GM21423 (cell line): ENCODE results near the gene GPAT3.

ENCODE experiments used
- ATAC-seq: cut with Tn5 transposase; IDR thresholded peaks from one replicate; pipeline ENCODE4 v1.9.1; 2021; ENCODE audit warnings: mild to moderate bottlenecking, moderate library complexity; ENCODE audit not compliant: unreplicated experiment

Gene GPAT3

DNA sequence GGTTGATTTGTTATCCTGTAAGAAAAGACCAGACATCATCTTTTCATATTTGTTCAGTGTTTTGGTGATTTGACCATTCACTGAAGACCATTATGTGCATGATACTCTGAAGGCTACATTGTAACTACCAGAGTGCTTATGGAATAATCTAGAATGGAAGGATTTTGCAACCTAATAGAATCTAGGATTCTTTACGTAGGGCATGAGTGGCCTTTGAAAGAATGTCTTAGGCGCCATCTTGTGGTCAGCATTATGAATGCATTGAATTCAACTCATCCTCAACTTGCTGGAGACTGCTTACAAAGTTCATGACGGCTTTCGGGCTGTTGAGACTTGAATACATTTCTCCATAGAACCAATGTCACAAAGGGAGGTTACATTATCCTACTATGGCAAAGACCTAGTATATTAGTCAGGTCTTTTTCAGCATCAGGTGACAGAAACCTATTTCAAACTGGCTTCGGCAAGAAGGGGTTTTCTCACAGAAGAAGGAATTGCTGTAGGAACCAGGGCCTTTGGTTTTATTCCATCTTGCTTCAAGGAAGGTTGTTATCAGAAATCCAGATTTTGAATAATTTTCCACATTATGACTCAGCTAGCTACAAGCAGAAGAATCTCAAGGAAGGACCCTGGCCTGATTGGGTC, 104.1 kb downstream of the GPAT3 start:
- peak; percentile 55 for ATAC-seq

DNA sequence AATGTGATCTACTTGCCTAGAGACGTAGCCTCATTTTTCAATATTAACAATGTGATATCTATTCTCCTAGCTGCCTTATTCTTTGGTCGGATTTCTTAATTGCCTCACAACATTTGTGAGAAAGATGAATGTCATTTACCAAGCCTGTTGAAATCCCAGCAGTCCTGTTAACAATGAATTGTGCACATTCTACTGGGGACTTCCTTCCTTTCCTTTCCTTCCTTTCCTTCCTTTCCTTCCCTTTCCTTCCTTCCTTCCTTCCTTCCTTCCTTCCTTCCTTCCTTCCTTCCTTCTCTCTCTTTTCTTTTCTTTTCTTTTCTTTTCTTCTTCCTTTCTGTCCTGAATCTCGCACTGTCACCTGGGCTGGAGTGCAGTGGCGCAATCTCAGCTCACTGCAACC, 107.1 kb downstream of the GPAT3 start:
- ATAC-seq = no peak

DNA sequence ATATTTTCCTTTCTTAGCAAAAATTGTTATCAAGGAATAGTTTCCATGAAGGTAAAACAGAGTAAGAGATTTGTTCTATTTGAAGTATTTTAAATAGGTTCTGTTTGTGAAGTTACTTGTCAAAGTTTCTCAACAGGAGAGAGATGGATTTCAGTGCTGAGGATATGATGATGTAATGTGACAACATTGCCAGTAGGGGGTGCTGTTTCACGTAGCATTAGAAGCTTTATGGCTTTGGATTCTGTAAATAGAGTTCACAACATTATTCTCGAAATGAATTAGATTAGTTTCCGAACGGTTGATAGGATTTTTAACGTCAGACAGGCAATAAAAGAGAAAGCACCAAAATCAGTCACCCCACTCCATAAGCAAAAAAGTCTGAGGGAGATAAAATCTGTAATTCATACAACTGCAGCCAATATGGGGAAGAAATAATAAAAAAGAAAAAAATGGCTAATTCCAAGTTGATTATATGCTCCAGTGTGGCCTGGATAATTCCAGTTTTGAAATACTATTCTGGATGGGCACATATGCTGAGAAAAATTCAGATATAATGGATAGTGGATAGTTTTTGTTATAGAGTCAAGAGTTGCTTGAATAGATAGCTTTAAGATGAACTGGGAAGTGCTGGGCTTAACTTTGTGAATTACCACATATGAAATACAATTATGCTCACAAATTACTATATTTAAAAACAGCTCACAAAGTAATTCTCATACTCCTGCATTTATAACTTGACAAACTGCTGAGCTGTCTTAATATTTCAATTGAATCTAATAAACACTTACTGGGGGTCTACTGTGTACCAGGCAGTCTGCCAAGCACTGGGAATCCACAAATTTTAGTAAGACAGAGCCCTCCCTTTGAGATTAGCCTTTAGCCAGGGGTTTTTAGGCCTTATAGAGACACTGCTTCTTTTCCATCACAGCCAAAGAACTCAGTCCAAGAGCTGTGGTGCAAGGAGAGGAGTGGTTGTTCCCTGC, 109.1 kb downstream of the GPAT3 start:
- peak; percentile 77 for ATAC-seq

DNA sequence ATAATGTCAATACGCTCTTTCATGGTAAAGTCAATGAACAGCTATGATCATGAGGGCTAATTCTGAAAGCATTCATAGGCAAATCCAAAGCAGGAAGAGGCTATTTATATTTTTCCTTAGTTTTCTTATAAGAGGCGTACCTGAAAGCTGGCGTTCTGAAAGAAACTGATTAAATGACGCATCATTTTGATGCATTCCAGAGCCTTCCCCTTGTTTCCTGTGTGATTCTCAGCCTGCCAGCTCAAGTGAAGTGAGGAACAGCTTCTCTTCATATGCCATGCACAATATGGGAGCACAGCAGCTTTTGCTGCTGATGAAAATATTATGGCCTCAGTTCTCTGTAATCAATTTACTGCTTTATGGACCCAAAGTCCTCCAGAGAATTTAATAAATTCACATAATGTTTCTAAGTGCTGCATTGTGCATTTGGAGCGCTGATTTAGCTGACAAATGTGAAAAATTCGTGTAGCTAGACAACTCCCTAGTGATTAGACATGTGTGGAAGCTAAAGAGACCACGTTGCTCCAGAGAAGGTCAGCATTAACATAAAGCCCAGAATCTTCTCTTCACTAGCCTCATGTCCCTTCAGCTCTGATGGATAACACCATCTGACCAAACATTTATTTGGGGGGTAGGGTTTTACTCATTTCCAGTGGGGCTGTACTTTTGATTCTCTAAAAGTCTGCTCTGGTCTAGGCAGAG, 110.8 kb downstream of the GPAT3 start:
- ATAC-seq = no peak

DNA sequence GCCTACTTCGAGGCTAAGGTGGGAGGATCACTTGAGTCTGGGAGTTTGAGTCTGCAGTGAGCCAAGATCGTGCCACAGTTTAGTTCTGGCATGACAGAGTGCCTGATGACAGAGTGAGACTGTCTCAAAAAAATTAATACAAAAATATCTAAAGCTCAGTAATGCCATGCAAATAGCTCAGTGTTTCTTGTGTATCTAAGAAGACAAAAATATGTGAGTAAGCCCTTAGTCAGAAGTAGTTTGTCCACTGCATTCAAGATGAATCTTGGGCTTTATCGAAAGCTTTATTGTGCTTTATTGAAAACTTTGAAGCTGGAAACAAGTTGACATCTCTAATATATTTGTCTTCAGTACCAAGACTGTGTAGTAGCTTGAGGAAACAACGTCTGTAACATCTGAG, 115.9 kb downstream of the GPAT3 start:
- ATAC-seq = no peak
